AG09309 (cell line): Measurements from ENCODE around the gene SIPA1.
"Not testable (repeated sequence)": the region's sequence is repeated elsewhere in the genome, so short reads cannot be mapped to it uniquely, and the experiment has no call there.

ENCODE experiments used
- DNase-seq: peaks from one replicate; pipeline ENCODE4 v3.0.0-alpha.2; 2010; ENCODE audit warnings: low read depth
- H3K4me3 ChIP-seq: 2 replicates; pipeline ENCODE4 v1.5.1; 2011; ENCODE audit warnings: mild to moderate bottlenecking, low read depth, low read length, moderate library complexity; ENCODE audit not compliant: control insufficient read depth
- CTCF ChIP-seq: IDR thresholded peaks from 2 replicates; pipeline ENCODE4 v1.5.1; 2011; ENCODE audit warnings: mild to moderate bottlenecking, low read depth, low read length, inconsistent platforms; ENCODE audit not compliant: insufficient read depth, control insufficient read depth; ENCODE audit errors: missing control alignments

Gene SIPA1

GRCh38 chr11:65654375-65655349, 16.8 kb downstream of the SIPA1 start:
- no peak for DNase-seq
- H3K4me3 ChIP-seq, result no peak overlapping the region
- no peak for TF ChIP-seq CTCF

- H3K4me3 ChIP-seq, result no peak overlapping the region
- no peak for TF ChIP-seq CTCF
- no peak for DNase-seq
Observed at GRCh38 chr11:65655570-65656332, 17.9 kb downstream of the SIPA1 start.

- no peak overlapping the region for H3K4me3 ChIP-seq
- TF ChIP-seq CTCF, result no peak
- DNase-seq, result no peak
Observed at GRCh38 chr11:65657426-65657825, 19.5 kb downstream of the SIPA1 start.

- DNase-seq, result no peak
- no peak for TF ChIP-seq CTCF
- H3K4me3 ChIP-seq, result no peak overlapping the region
Observed at GRCh38 chr11:65658174-65659021, 20.5 kb downstream of the SIPA1 start.

- H3K4me3 ChIP-seq, result no peak overlapping the region
- no peak for DNase-seq
- TF ChIP-seq CTCF, result no peak
Observed at GRCh38 chr11:65660038-65660437, 22.1 kb downstream of the SIPA1 start.

GRCh38 chr11:65660908-65661307, 23.0 kb downstream of the SIPA1 start:
- H3K4me3 ChIP-seq, DNase-seq: not testable (repeated sequence)
